Measurements from ENCODE around the gene PDCD1. TPM values are rescaled to one million over a fixed set of nuclear protein-coding genes. Genes with fewer than 3 reads are reported as not detected.

Gene PDCD1
- total and polyA plus RNA-seq, 10 of the 15 experiments (the other 5 are each of a cell fraction or from before 2014, with no cell fraction given): 0.62 to 6.4 (median 2.9) TPM; not detected in 2

DNA sequence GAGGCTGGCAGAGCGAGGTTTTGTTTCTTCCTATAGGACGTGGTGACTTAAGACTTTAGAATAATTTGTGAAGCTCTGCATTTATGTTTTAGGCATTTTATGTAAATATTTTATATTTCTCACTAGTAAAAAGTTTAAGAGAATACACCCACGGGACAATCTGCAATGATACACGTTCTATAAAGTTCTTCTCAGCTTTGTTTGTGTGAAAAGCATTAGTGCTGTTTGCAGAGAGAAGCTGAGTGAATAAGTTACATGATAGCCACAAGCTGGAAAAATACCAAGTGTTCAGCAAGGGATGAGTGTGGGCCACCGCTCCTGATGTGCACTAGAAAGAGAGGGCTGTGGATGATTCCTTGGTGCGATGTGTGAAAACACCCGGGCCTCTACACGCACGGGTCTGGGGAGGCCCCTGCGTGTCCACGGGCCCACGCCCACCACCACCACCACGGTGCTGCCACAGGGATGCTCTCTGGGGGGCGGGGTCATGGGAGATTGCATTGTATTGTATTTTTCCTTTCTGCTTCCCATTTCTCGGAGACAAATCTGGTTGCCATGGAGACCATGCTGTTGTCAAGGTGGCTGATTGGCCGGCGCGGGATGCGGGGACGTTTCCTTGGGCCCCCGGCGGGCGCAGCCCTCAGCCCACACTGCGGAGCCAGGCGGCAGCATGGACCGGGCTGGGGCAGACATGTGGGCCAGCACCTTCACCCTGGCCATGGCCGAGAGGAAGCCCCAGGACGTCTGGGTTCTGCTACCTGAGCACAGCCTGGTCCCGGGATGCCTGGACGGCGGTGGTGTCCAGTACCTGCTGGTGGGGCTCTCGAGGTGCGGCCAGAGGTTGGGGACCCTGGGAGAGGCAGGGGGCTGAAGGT, 10.6 kb upstream of the PDCD1 start, which contains the start of gene RTP5:
TSS of gene RTP5 (plus strand) at position 643 of the 875 bp plus-strand sequence. CDS start at position 671, 28 bp downstream.
- Histone ChIP-seq H2AFZ (ENCODE audit: control insufficient read depth, low read depth, low read length) (no peak within 1 kb of the TSS), H3K4me3 (no peak within 1 kb of the TSS), H3K9ac (ENCODE audit: control insufficient read depth, insufficient read depth, low read length) (no peak within 1 kb of the TSS), H3K27me3 (replicated peaks in 1 of 2; ENCODE audit: control insufficient read depth in 2 of 2, insufficient read depth in 2 of 2, low read length in 1 of 2) (no peaks in the 10 kb centered on the region; a peak in 1 of 4 replicates), H4K20me1 (ENCODE audit: control insufficient read depth, insufficient read depth) (peaks cover 3% of the 10 kb centered on the region; the same call in 1 of the 2 replicates), H3K27ac (ENCODE audit: control insufficient read depth, insufficient read depth) (no peak within 1 kb of the TSS), H3K79me2 (ENCODE audit: control insufficient read depth, insufficient read depth, low read length) (no peaks in the 10 kb centered on the region), H3K36me3 (ENCODE audit: control insufficient read depth in 2 of 2, insufficient read depth in 2 of 2, low read length in 1 of 2) (no peaks in the 10 kb centered on the region), H3K4me1 (ENCODE audit: control insufficient read depth, insufficient read depth, low read length) (peaks cover 4% of the 10 kb centered on the region), H3K9me3 (replicated peaks; ENCODE audit: control insufficient read depth, insufficient read depth, low read length) (no peaks in the 10 kb centered on the region; the same call in none of the 3 replicates), H3K4me2 (ENCODE audit: control insufficient read depth, insufficient read depth) (no peak within 1 kb of the TSS)
- 61% methylated on average over 29 of the region's 33 CpGs for WGBS (ENCODE audit: insufficient coverage, insufficient replicate concordance, low lambda C conversion rate, missing lambda C conversion rate)
- RAD21 ChIA-PET (ENCODE audit: unreplicated experiment): interaction anchor here (0.9 to 2.1 kb wide), 3 partner anchors 9 to 168 kb away, joined by 3 to 5 read pairs (median 3); partner anchors contain the start of gene ING5
- CTCF ChIA-PET: interaction anchor here (0.6 to 3.5 kb wide), 5 partner anchors 9 to 168 kb away, joined by 3 to 21 read pairs (median 5); partner anchors contain the start of genes D2HGDH and ING5
- SMC1A ChIA-PET (ENCODE audit: uncharacterized antibody, unreplicated experiment): interaction anchor here (0.6 to 1.8 kb wide), 6 partner anchors 10 to 135 kb away, joined by 3 to 6 read pairs (median 4); partner anchors contain the start of gene D2HGDH
- FAIRE-seq: no peak
- no TSS peak for BruUV-seq (replicated peaks)
- in situ Hi-C loops (cut with MboI): no loop called here
- TF ChIP-seq, protein P1, sequence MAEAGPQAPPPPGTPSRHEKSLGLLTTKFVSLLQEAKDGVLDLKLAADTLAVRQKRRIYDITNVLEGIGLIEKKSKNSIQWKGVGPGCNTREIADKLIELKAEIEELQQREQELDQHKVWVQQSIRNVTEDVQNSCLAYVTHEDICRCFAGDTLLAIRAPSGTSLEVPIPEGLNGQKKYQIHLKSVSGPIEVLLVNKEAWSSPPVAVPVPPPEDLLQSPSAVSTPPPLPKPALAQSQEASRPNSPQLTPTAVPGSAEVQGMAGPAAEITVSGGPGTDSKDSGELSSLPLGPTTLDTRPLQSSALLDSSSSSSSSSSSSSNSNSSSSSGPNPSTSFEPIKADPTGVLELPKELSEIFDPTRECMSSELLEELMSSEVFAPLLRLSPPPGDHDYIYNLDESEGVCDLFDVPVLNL (IDR thresholded peaks at IDR 0.05; ENCODE audit: low read depth, low read length): no peak
- TF ChIP-seq, protein P2, sequence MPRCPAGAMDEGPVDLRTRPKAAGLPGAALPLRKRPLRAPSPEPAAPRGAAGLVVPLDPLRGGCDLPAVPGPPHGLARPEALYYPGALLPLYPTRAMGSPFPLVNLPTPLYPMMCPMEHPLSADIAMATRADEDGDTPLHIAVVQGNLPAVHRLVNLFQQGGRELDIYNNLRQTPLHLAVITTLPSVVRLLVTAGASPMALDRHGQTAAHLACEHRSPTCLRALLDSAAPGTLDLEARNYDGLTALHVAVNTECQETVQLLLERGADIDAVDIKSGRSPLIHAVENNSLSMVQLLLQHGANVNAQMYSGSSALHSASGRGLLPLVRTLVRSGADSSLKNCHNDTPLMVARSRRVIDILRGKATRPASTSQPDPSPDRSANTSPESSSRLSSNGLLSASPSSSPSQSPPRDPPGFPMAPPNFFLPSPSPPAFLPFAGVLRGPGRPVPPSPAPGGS (IDR thresholded peaks at IDR 0.05; ENCODE audit: borderline replicate concordance, insufficient read depth, low read depth, low read length, poor library complexity, severe bottlenecking): no peak
- TF ChIP-seq WRNIP1 (IDR thresholded peaks at IDR 0.05; ENCODE audit: borderline replicate concordance, low read depth, low read length) (no peak), EZH2 (IDR thresholded peaks at IDR 0.05; ENCODE audit: borderline replicate concordance, control insufficient read depth, low read depth, low read length) (no peak), RELA (IDR thresholded peaks at IDR 0.05; ENCODE audit: borderline replicate concordance, partially characterized antibody) (no peak), HDAC6 (IDR thresholded peaks at IDR 0.05; ENCODE audit: unreplicated experiment) (no peak), SUZ12 (IDR thresholded peaks at IDR 0.05; ENCODE audit: unreplicated experiment) (no peak), MYC (IDR thresholded peaks at IDR 0.05; ENCODE audit: insufficient read depth, insufficient read length, insufficient replicate concordance, low read length, severe bottlenecking) (no peak), BCL11A (IDR thresholded peaks at IDR 0.05; ENCODE audit: low read depth, low read length) (no peak), TCF7 (IDR thresholded peaks at IDR 0.05; ENCODE audit: borderline replicate concordance) (no peak), STAT1 (conservative IDR thresholded peaks at IDR 0.05) (no peak), ZNF622 (IDR thresholded peaks at IDR 0.05) (no peak)
- TF ChIP-seq, protein P3, sequence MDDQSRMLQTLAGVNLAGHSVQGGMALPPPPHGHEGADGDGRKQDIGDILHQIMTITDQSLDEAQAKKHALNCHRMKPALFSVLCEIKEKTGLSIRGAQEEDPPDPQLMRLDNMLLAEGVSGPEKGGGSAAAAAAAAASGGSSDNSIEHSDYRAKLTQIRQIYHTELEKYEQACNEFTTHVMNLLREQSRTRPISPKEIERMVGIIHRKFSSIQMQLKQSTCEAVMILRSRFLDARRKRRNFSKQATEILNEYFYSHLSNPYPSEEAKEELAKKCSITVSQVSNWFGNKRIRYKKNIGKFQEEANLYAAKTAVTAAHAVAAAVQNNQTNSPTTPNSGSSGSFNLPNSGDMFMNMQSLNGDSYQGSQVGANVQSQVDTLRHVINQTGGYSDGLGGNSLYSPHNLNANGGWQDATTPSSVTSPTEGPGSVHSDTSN (IDR thresholded peaks at IDR 0.05; ENCODE audit: insufficient replicate concordance, low read depth, low read length): no peak
- no peak for ATAC-seq
- POLR2A ChIA-PET: interaction anchor here (0.5 to 1.5 kb wide), 5 partner anchors 9 to 96 kb away, joined by 3 to 5 read pairs (median 4); no protein-coding TSS in a partner anchor
- DNase-seq (ENCODE audit: low read depth, low spot score): no peak
- intact Hi-C loops (cut with micrococcal nuclease; ENCODE audit: unreplicated experiment): no loop called here
